Stimulated activated CD8-positive, alpha-beta memory T cell treated with anti-CD3 and anti-CD28 coated beads, Interleukin-7, amount 100 ng/mL, for 1 hour (primary cell): ENCODE results near the gene CHMP4B.

Experiments
- DNase-seq, 2 donors: peaks; one replicate each; pipeline ENCODE4 v3.0.0-alpha.2; 2020; ENCODE audit warnings: low read depth in 2 of 2

CHMP4B gene

GRCh38 chr20:33897313-33897912 lies 86.3 kb downstream of the CHMP4B start:
- no peak for DNase-seq

- no peak for DNase-seq
Measured at GRCh38 chr20:33899106-33899505, 88.0 kb downstream of the CHMP4B start.

GRCh38 chr20:33900521-33901131 lies 89.5 kb downstream of the CHMP4B start:
- DNase-seq: no peak

- DNase-seq: no peak
Measured at GRCh38 chr20:33901132-33901523, 90.0 kb downstream of the CHMP4B start.

GRCh38 chr20:33902011-33902410 lies 90.9 kb downstream of the CHMP4B start:
- DNase-seq: no peak
